Measurements from ENCODE around the gene MYH2. TPM values are rescaled to one million over a fixed set of nuclear protein-coding genes. Genes with fewer than 3 reads are reported as not detected.

MYH2 gene
- total RNA-seq, 2 donors from 2014 or later = not detected

DNA sequence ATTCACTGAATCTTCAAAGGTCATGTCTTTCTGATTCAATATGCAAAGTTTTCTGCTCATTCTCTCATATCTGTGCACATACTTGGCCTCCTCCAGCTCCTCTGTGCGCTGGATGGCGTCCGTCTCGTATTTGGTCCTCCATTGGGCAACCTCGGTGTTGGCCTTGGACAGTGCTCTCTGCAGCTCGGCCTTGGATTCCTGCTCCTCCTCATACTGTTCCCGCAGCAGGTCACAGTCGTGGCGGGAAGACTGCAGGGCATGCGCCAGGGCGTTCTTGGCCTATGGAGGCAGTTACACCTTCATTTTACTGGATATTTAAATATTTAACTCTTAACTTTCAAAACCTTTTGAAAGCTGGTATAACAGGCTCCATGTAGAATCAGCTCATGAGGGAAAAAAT is 22.9 kb downstream of the MYH2 start:
- Mint-ChIP-seq H3K9me3 (peaks cover 6 to 7% of the 10 kb centered on the region in 2 donors), H3K36me3 (no peaks in the 10 kb centered on the region), H3K27ac (no peak overlapping the region)
- no peak for DNase-seq (ENCODE audit: low spot score in 2 of 2)
- ATAC-seq = no peak

DNA sequence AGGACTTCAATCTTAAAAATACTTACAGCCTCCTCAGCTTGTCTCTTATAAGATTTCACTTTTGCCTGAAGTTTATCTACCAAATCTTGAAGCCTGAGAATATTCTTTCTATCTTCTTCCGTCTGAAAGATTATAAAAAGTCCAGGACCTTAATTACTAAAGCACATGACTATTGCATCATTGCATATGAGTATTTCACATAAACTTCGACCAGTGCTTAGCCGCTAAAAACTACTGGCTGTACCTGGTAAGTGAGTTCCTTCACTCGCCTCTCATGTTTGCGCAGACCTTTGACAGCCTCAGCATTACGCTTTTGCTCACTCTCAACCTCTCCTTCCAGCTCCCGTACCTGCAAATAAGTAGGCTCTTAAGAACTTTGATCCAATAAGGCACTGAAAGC is 26.4 kb downstream of the MYH2 start:
- DNase-seq (ENCODE audit: low spot score in 2 of 2) (no peak), ATAC-seq (no peak)
- H3K36me3 Mint-ChIP-seq = no peaks in the 10 kb centered on the region
- H3K9me3 Mint-ChIP-seq = peaks cover 6 to 7% of the 10 kb centered on the region in 2 donors
- no peak overlapping the region for H3K27ac Mint-ChIP-seq

DNA sequence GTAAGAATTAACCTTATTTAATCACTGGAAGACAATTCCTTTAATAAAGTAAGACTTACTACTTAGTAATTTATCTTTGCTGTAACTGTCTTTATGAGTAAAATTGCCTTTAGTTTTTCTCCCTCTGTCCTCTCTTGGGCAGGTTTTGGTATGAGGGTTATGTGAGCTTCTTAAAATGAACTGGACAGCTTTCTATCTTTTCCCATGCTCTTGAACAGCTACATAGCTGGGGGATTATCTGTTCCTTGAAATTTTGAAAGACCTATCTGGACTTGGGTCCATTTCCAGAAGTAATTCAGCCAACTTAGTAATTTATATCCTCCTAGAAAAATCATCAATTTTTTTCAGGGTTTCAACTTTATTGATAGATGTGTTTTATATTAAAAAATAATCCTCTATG is 27.5 kb downstream of the MYH2 start:
- no peak for ATAC-seq
- Mint-ChIP-seq H3K27ac (no peak overlapping the region), H3K36me3 (no peaks in the 10 kb centered on the region), H3K9me3 (peaks cover 6 to 7% of the 10 kb centered on the region in 2 donors)
- no peak for DNase-seq (ENCODE audit: low spot score in 2 of 2)

DNA sequence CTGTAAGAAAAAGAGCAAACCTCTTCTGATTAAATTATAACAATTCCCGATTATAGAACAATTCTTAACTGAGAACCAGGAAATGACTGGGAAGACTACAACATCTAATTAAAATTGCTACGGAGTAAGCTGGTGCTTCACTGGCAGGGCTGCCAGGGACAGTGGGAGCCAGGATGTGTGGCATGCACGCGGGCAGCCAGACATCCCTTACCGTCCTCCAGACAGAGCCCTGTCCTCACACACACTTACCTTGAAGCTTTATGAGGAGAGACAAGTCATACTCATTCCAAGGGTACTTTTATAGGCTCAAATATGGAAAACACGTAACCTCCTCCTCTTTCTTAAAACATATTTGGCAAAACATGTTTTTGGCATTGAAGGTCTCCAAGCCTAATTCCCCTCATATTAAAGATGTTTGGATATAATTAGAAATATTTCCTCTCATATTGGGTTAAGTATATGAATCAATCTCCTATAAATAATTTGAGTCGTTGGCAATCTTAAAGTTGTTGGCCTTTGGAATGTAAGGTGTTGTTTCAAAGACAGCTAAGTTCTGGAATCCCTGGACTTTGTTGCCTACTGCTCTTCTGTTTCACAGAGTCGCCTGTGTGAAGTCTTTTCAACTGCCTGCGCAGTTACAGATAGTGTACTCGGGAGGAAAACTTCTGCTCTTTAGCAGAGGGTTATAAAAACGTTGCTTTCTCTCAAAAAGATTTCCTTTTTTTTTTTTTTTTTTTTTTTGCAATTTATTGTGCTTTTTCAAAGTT is 31.0 kb downstream of the MYH2 start, which contains the start of gene MYH1:
TSS of gene MYH1 (minus strand) at position 272 of the 767 bp plus-strand sequence. CDS start 1,900 bp downstream, outside the sequence.
- Mint-ChIP-seq H3K27ac (no peak within 1 kb of the TSS), H3K36me3 (no peaks in the 10 kb centered on the region), H3K9me3 (peaks cover 3 to 5% of the 10 kb centered on the region in 2 donors)
- DNase-seq (ENCODE audit: low spot score in 2 of 2) (no peak), ATAC-seq (no peak)

DNA sequence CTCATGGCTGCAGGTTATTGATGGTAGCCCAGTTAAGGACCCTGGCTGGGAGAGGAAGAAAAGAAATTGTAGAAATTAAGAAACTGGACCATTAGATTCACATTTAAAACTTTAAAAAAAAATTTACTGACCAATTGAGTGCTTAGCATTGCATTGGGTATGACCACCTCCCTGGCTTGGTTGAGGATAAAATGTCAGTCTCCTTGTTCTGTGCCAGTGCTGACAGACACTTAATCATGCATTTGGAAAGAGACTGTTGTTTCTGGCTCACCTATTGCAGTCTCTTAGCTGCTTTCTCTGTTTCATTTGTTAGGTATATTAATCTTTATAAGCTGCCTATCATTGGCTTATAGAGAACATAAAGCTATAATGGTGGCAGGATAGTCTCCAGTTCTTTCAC is 32.8 kb downstream of the MYH2 start:
- ATAC-seq = no peak
- no peaks in the 10 kb centered on the region for H3K36me3 Mint-ChIP-seq

DNA sequence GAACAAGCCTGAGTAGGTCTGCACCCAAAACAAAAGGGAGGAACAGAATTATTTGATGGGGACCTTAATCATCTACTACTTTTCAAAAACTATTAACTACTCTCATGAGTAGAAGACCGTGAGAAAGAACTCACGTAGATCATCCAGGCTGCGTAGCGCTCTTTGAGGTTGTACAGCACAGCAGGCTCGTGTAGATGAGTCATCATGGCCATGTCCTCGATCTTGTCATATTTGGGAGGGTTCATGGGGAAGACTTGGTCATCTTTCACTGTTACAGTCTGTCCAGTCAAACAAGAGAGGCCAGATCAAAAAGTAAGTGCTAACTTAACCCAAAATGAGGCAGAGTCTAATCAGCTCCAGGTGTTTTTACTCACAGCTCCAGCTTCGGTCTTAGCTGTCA is 33.4 kb downstream of the MYH2 start:
- H3K9me3 Mint-ChIP-seq = no peaks in the 10 kb centered on the region
- no peaks in the 10 kb centered on the region for H3K36me3 Mint-ChIP-seq
- DNase-seq (ENCODE audit: low spot score in 2 of 2) (no peak), ATAC-seq (no peak)
- H3K27ac Mint-ChIP-seq = no peak overlapping the region

More for the DNA sequence above, 32.8 kb downstream of the MYH2 start:
- no peak for DNase-seq (ENCODE audit: low spot score in 2 of 2)
- Mint-ChIP-seq H3K9me3 (no peaks in the 10 kb centered on the region), H3K27ac (no peak overlapping the region)

DNA sequence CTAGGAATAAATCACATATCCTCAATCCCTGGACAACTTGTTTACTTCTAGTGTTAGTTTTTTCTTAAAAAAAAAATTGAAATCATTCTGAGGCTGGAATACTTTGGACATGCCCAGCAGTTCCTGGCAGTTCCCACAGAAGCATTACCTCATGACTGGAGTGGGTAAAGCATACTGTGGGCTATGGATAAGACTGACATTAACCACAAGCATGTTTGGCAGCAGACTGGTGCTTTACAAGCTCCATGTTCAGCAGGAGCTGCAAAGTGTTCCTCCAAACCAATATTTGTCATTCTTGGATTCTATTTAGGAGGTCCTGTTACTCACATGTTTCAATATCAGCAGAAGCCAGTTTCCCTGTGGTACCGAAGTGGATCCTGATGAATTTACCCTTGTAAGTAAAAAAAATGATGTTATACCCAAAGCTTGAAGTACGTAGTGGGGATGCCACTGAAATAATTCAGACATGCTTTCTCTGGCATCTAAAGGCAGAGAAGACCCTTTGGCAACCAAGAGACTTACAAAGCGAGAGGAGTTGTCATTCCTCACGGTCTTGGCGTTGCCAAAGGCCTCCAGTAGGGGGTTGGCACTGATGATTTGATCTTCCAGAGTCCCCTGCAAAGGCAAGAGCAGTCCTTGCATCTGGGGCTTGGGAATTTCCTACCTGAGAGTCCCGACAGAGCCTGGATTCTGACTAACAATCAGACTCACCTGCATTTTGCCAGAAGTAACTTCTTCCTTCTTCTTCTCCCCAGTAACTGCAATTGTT is 36.0 kb downstream of the MYH2 start:
- Mint-ChIP-seq H3K36me3 (no peaks in the 10 kb centered on the region), H3K9me3 (no peaks in the 10 kb centered on the region), H3K27ac (no peak overlapping the region)
- DNase-seq (ENCODE audit: low spot score in 2 of 2) (no peak), ATAC-seq (no peak)

DNA sequence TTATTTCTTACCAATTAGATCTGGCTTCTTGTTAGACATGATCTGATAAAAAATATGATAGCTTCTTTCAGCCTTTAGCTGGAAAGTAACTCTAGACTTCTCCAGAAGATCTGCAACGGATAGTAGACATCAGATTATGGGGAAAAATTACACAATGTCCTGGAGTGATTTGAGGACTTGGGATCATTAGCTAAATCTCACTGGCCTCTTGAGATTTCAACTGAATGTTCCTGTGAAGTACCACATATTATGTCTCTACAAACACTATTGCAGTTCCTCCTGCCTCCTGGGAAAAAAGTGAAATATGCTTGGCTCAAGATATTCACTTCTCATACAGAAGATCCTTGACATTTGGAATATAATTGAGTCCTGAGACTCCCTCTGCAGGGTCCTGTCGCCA is 36.6 kb downstream of the MYH2 start:
- Mint-ChIP-seq H3K27ac (no peak overlapping the region), H3K36me3 (no peaks in the 10 kb centered on the region), H3K9me3 (no peaks in the 10 kb centered on the region)
- ATAC-seq (no peak), DNase-seq (ENCODE audit: low spot score in 2 of 2) (no peak)

DNA sequence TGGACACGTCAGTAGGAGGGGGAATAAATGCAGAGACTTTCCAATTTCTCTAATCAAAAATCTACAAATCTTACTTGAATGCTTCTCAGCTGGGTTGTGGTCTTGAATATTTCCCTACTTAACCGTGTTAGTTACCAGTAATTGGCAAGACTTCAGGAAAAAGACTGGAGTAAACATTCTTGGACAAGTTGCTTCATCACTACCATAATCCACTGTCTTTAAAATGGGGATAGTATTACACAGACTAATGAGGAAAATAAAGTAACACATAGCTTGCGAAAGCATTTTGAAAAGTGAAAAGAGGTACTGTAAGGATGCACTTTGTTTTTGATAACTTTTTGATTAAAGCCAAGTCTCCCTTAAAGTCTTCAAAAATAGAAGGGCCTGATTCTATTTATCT is 49.5 kb downstream of the MYH2 start:
- H3K9me3 Mint-ChIP-seq = peaks cover 6 to 9% of the 10 kb centered on the region in 2 donors
- no peak overlapping the region for H3K27ac Mint-ChIP-seq
- H3K36me3 Mint-ChIP-seq = no peaks in the 10 kb centered on the region
- ATAC-seq (no peak), DNase-seq (ENCODE audit: low spot score in 2 of 2) (no peak)

DNA sequence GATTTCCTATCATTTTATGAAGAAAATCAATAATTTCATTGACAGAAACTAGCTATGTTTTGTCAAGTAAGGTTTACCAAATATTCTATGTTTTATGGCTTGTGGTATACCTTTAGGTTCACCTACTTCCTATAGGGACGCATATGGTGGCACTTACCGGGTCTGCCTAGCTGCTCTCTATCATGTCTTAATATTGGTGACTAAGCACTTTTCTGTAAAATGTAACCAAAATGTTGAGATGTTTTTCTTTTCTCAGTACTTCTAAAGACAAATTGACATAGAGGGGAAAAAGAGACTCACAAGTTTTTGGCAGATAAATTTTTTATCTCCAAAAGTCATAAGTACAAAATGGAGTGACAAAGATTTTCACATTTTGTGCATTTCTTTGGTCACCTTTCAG is 57.5 kb downstream of the MYH2 start:
- DNase-seq (ENCODE audit: low spot score in 2 of 2) = no peak
- ATAC-seq = no peak
- Mint-ChIP-seq H3K9me3 (peaks cover 30 to 33% of the 10 kb centered on the region in 2 donors), H3K36me3 (peaks cover 5 to 8% of the 10 kb centered on the region in 2 donors), H3K27ac (no peak overlapping the region)

DNA sequence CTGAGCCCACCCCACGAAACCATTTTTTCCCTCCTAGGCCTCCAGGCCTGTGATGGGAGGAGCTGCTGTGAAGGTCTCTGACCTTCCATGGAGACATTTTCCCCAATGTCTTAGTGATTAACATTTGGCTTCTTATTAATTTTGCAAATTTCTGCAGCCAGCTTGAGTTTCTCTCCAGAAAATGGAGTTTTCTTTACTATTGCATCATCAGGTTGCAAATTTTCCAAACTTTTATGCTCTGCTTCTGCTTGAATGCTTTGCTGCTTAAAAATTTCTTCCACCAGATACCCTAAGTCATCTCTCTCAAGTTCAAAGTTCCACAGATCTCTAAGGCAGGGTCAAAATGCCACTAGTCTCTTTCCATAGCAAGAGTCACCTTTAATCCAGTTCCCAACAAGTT is 67.2 kb downstream of the MYH2 start:
- Mint-ChIP-seq H3K36me3 (peaks cover 9% of the 10 kb centered on the region in 2 donors), H3K27ac (no peak overlapping the region), H3K9me3 (peaks cover 25 to 28% of the 10 kb centered on the region in 2 donors)
- no peak for DNase-seq (ENCODE audit: low spot score in 2 of 2)
- no peak for ATAC-seq

DNA sequence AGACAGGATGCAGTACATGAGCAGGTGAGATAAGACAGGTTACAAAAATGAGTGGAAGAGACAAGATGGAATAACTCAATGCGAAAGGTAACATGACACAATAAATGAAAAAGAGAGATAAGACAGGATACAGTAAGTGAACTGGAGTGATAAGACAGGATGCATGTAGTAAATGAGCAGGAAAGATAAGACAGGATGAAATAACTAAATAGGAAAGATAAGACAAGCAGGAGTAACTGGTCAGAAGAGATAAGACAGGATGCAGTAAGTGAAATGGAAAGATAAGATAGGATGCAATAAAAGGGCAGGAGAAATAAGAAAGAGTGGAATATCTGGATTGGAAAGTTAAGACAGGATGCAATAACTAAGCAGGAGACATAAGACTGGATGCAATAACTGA is 71.8 kb downstream of the MYH2 start:
- ATAC-seq (no peak), DNase-seq (ENCODE audit: low spot score in 2 of 2) (no peak)
- no peak overlapping the region for H3K27ac Mint-ChIP-seq
- H3K9me3 Mint-ChIP-seq = peaks cover 0 to 8% of the 10 kb centered on the region in 2 donors
- H3K36me3 Mint-ChIP-seq = no peaks in the 10 kb centered on the region

DNA sequence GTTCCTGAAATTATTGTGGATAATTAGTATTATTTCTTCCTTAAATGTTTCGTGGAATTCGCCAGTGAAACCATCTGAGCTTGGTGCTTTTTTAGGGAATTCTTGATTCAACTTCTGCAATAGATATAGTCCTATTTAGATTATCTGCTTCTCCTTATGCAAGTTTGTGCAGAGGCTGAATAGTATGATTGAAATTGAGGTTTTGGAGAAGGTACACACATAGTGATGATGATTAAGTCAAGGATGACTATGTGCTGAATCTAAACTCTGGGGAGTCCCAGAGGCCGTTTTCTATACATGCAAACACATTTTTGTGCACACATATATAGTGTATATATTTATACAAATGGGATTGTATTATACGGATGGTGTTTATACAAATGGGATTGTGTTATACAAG is 74.9 kb downstream of the MYH2 start:
- DNase-seq (ENCODE audit: low spot score in 2 of 2) (no peak), ATAC-seq (no peak)
- Mint-ChIP-seq H3K27ac (no peak overlapping the region), H3K9me3 (no peaks in the 10 kb centered on the region), H3K36me3 (no peaks in the 10 kb centered on the region)

DNA sequence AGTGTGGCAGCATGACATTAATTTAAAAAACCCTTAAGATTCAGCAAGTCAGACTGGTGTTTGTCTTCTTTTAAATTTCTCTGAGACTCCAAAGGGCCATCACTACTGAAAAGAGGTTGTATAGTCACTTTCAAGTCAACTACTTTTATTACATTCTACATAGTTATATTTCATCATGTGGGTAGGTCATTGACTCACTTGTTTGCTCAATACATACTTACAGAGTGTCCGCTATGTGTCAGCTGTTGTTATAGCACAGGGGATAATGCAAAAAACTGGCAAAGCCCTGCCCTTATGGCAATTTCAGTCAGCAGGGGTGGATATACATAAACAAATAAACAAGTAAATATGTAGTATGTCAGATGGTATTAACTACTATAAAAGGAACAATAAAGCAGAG is 77.6 kb downstream of the MYH2 start:
- DNase-seq (ENCODE audit: low spot score in 2 of 2) = no peak
- H3K9me3 Mint-ChIP-seq = no peaks in the 10 kb centered on the region
- H3K36me3 Mint-ChIP-seq = no peaks in the 10 kb centered on the region
- H3K27ac Mint-ChIP-seq = no peak overlapping the region
- ATAC-seq = no peak
